B cell (primary cell): ENCODE data around the gene TMEM30A. TPM values are rescaled to one million over a fixed set of nuclear protein-coding genes. Genes with fewer than 3 reads are reported as not detected.

Source experiments
- ATAC-seq: fragments of 200-7000 bp; cut with Tn5 transposase; one replicate; pipeline ENCODE4 v1.10.0; 2021; ENCODE audit warnings: low read depth, mild to moderate bottlenecking, moderate number of reproducible peaks, moderate library complexity
- CTCF ChIA-PET: fragments of 350-600 bp; sonication (Branson Sonifier 250); formaldehyde crosslinking; loops from one replicate; lab custom pipeline; 2021; ENCODE audit warnings: antibody characterized with exemption, inconsistent platforms; lab: Charles Lee
- POLR2A ChIA-PET: fragments of 350-600 bp; sonication (Branson Sonifier 250); formaldehyde crosslinking; loops from one replicate; lab custom pipeline; 2021; ENCODE audit warnings: antibody characterized with exemption; lab: Charles Lee
- DNase-seq: peaks from one replicate; pipeline ENCODE4 v3.0.0; 2013
- H2AFZ ChIP-seq: 2 replicates; pipeline ENCODE4 v1.6.1; 2012; ENCODE audit warnings: mild to moderate bottlenecking, low read depth, low read length; ENCODE audit not compliant: insufficient read depth, poor library complexity, severe bottlenecking
- H3K27ac ChIP-seq, 2 donors: 1 replicate in 1 of 2; 2 replicates in 1 of 2; pipeline ENCODE4 v1.5.1; 2012 to 2013; ENCODE audit warnings: low read length in 2 of 2, mild to moderate bottlenecking in 2 of 2, moderate library complexity in 1 of 2
- H3K27me3 ChIP-seq, 4 experiments: fragments of 200-600 bp in 1 of 4; sonication (generic) in 1 of 4; replicated peaks in 1 of 4; 1 replicate in 2 of 4; 2 replicates in 2 of 4; pipeline versions ENCODE4 v1.6.1 to v1.7.0; 2013 to 2016; ENCODE audit warnings: low read length in 3 of 4, mild to moderate bottlenecking in 2 of 4, mixed read lengths in 1 of 4, moderate library complexity in 1 of 4; ENCODE audit not compliant: insufficient read depth in 4 of 4, control insufficient read depth in 3 of 4; ENCODE audit errors: control extremely low read depth in 1 of 4
- H3K36me3 ChIP-seq, 2 experiments: replicated peaks in 1 of 2; 1 replicate in 1 of 2; 2 replicates in 1 of 2; pipeline versions ENCODE4 v1.6.1 to v1.7.1; 2013; ENCODE audit warnings: low read length in 1 of 2; ENCODE audit not compliant: insufficient read depth in 2 of 2, control insufficient read depth in 1 of 2; ENCODE audit errors: control extremely low read depth in 1 of 2, extremely low read depth in 1 of 2
- H3K4me1 ChIP-seq, 2 donors: fragments of 200-600 bp in 1 of 2; sonication (generic) in 1 of 2; 1 replicate in 1 of 2; 2 replicates in 1 of 2; pipeline versions ENCODE4 v1.5.1 to v1.6.1; 2013 to 2017; ENCODE audit warnings: low read length in 2 of 2; ENCODE audit not compliant: control insufficient read depth in 2 of 2, insufficient read depth in 2 of 2
- H3K4me2 ChIP-seq: replicated peaks from 2 replicates; pipeline ENCODE3; 2012; ENCODE audit warnings: mild to moderate bottlenecking, low read depth, low read length; ENCODE audit not compliant: poor library complexity, severe bottlenecking
- H3K4me3 ChIP-seq, 5 experiments: fragments of 200-600 bp in 1 of 5; sonication (generic) in 1 of 5; 1 replicate in 3 of 5; 2 replicates in 2 of 5; pipeline versions ENCODE4 v1.5.1 to v1.7.0; 2011 to 2016; ENCODE audit warnings: low read length in 4 of 5, mild to moderate bottlenecking in 4 of 5, low read depth in 2 of 5, control low read depth in 1 of 5, moderate library complexity in 1 of 5; ENCODE audit not compliant: insufficient read depth in 1 of 5; ENCODE audit errors: control extremely low read depth in 1 of 5, extremely low read depth in 1 of 5
- H3K79me2 ChIP-seq: fragments of 200-600 bp; sonication (generic); one replicate; pipeline ENCODE4 v1.6.0; 2016; ENCODE audit warnings: low read length; ENCODE audit not compliant: control insufficient read depth, insufficient read depth
- H3K9ac ChIP-seq: fragments of 200-600 bp; sonication (generic); 2 replicates; pipeline ENCODE4 v1.6.1; 2017; ENCODE audit warnings: mild to moderate bottlenecking, low read length, moderate library complexity
- H3K9me3 ChIP-seq, 3 donors: one replicate each; pipeline versions ENCODE4 v1.6.1 to v1.7.1; 2013; ENCODE audit warnings: low read length in 2 of 3; ENCODE audit not compliant: control insufficient read depth in 2 of 3, insufficient read depth in 1 of 3; ENCODE audit errors: control extremely low read depth in 1 of 3
- H4K20me1 ChIP-seq: 2 replicates; pipeline ENCODE4 v1.6.0; 2012; ENCODE audit warnings: mild to moderate bottlenecking, low read length; ENCODE audit not compliant: insufficient read depth, control insufficient read depth, poor library complexity, severe bottlenecking
- H3K27ac Mint-ChIP-seq: one replicate; pipeline ENCODE4 v1.8.0; 2021; ENCODE audit warnings: mixed read lengths
- H3K27me3 Mint-ChIP-seq: one replicate; pipeline ENCODE4 v1.8.0; 2021; ENCODE audit warnings: mixed read lengths
- H3K4me1 Mint-ChIP-seq: one replicate; pipeline ENCODE4 v1.8.0; 2021; ENCODE audit warnings: mixed read lengths
- H3K4me3 Mint-ChIP-seq: one replicate; pipeline ENCODE4 v1.8.0; 2021; ENCODE audit warnings: mixed read lengths
- H3K9me3 Mint-ChIP-seq: one replicate; pipeline ENCODE4 v1.8.0; 2022; ENCODE audit warnings: mixed read lengths; ENCODE audit not compliant: insufficient read depth
- EZH2 ChIP-seq: IDR thresholded peaks from 2 replicates; pipeline ENCODE4 v1.6.1; 2012; ENCODE audit warnings: borderline replicate concordance, low read depth, mild to moderate bottlenecking, moderate library complexity, low read length; ENCODE audit not compliant: insufficient read depth, poor library complexity, severe bottlenecking
- WGBS: methylation state at CpG from one replicate; pipeline ENCODE4 v1.1.5; 2013; ENCODE audit warnings: missing lambda C conversion rate; ENCODE audit not compliant: insufficient coverage; 5-methylcytosine and 5-hydroxymethylcytosine counted together
- intact Hi-C: fragments of 100-400 bp; cut with micrococcal nuclease; formaldehyde crosslinking; loops from one replicate; pipeline ENCODE4 v1.10.0; 2022
- polyA plus RNA-seq: library from polyadenylated mRNA; depleted of rRNA; stranded (reverse); fragments of >200 nt; gene quantifications from 2 replicates; pipeline ENCODE4 v1.2.3, GENCODE V29; 2012
- total RNA-seq, 2 donors: library from RNA; stranded (reverse); fragments of 120-200 nt in 1 of 2; gene quantifications; 1 replicate in 1 of 2; 2 replicates in 1 of 2; pipeline versions ENCODE4 v1.2.3 to v1.2.4, GENCODE V29; 2013 to 2022
- TF ChIP-seq, protein P1 (sequence below): fragments of 200-600 bp; IDR thresholded peaks from one replicate; pipeline ENCODE4 v1.8.0; 2022; ENCODE audit warnings: antibody characterized with exemption, mild to moderate bottlenecking

TMEM30A gene
- total and polyA plus RNA-seq, 2 donors (not counting 1 experiment from before 2014, with no cell fraction given), result 4.7 to 53.9 TPM

DNA sequence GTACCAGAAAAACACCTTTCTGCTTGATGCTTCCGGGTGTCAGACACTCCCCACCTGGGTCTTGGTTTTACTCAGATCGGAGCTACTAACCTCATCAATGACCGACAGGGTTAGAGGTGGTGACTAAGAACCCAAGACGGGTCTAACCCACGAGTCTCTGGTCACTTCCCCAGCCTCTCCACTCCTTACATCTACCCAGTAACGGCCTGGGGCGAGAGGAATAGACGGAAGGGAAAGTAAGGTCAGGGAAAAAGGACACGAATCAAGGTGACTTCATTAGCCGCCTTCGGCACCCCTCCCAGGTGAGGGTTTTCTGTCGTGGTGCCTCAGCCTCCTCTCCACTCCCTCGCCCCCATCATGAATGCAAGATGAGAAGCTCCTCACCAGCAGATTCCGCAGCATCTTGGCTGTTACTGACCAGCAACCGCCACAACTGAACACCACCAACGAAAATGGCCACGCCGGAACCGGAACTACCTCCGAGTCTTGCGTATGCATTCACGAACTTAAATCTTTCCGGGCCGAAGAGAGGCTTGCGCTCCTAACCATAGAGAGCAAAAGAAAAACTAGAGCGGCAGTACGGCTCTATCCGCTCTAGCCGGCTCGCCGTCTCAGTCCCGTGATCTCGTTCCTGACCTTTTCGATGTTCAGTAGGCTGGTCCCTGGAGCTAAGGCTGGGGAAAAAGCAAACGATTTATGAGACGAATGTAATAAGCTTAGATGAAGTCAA, 41.1 kb downstream of the TMEM30A start, which contains the start of gene COX7A2:
Gene COX7A2, minus strand, starts transcription at position 469 of the 730 bp plus-strand sequence. Its CDS starts 67 bp downstream, at position 402.
- intact Hi-C loops, result loop anchor here (1.0 to 5.0 kb wide), 5 partner anchors 41 to 1722 kb away; partner anchors contain the start of genes EEF1A1, MYO6, SENP6 and TMEM30A
- CTCF ChIA-PET, result interaction anchor here (0.9 to 1.9 kb wide), 6 partner anchors 15 to 41 kb away, joined by 3 to 9 read pairs (median 5); partner anchors contain the start of gene TMEM30A
- WGBS, result under 1% methylated on average over 28 of the region's 36 CpGs

More for the DNA sequence above, 41.1 kb downstream of the TMEM30A start, which contains the start of gene COX7A2:
- H3K27ac Mint-ChIP-seq, result peak within 1 kb of the TSS; percentile 98
- POLR2A ChIA-PET, result interaction anchor here (0.5 to 1.6 kb wide), 5 partner anchors 41 to 1663 kb away, joined by 3 to 11 read pairs (median 5); partner anchors contain the start of genes SENP6 and TMEM30A
- Histone ChIP-seq H3K9me3 (no peaks in the 10 kb centered on the region), H3K4me3 (peak within 1 kb of the TSS; percentile 85 to 98 (median 90)), H3K9ac (peak within 1 kb of the TSS; percentile 96), H3K27ac (peak within 1 kb of the TSS; percentile 92 to 97), H3K4me2 (peak within 1 kb of the TSS; percentile 81), H3K4me1 (peaks cover 5 to 10% of the 10 kb centered on the region in 2 donors), H3K79me2 (peaks cover 45% of the 10 kb centered on the region), H3K36me3 (peaks cover 0 to 10% of the 10 kb centered on the region in 2 experiments), H3K27me3 (peaks cover 0 to 14% (median 4%) of the 10 kb centered on the region in 4 experiments), H2AFZ (peak within 1 kb of the TSS; percentile 98), H4K20me1 (peaks cover 7% of the 10 kb centered on the region)
- peaks cover 24% of the 10 kb centered on the region for H3K4me1 Mint-ChIP-seq
- H3K4me3 Mint-ChIP-seq, result peak within 1 kb of the TSS; percentile 99
- ATAC-seq, result peak; percentile 98
- TF ChIP-seq, protein P1, sequence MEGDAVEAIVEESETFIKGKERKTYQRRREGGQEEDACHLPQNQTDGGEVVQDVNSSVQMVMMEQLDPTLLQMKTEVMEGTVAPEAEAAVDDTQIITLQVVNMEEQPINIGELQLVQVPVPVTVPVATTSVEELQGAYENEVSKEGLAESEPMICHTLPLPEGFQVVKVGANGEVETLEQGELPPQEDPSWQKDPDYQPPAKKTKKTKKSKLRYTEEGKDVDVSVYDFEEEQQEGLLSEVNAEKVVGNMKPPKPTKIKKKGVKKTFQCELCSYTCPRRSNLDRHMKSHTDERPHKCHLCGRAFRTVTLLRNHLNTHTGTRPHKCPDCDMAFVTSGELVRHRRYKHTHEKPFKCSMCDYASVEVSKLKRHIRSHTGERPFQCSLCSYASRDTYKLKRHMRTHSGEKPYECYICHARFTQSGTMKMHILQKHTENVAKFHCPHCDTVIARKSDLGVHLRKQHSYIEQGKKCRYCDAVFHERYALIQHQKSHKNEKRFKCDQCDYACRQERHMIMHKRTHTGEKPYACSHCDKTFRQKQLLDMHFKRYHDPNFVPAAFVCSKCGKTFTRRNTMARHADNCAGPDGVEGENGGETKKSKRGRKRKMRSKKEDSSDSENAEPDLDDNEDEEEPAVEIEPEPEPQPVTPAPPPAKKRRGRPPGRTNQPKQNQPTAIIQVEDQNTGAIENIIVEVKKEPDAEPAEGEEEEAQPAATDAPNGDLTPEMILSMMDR, result no peak
- no peak for TF ChIP-seq EZH2
- H3K27me3 Mint-ChIP-seq, result peaks cover 16% of the 10 kb centered on the region
- DNase-seq, result peak; percentile 92
- no peaks in the 10 kb centered on the region for H3K9me3 Mint-ChIP-seq
